Measurements from ENCODE around the gene TCERG1L.

TCERG1L gene

GRCh38 chr10:131146790-131147189 lies 164.7 kb downstream of the TCERG1L start:
- no peak overlapping the region for H2AFZ ChIP-seq (ENCODE audit: low read depth, low read length)
- H3K23ac ChIP-seq (ENCODE audit: low read length in 2 of 2): no peak overlapping the region
- H4K91ac ChIP-seq (ENCODE audit: low read length): no peak overlapping the region
- H2BK12ac ChIP-seq (ENCODE audit: low read length in 2 of 2): no peak overlapping the region
- H3K79me1 ChIP-seq (replicated peaks; ENCODE audit: low read length, poor library complexity, severe bottlenecking): no peaks in the 10 kb centered on the region
- H2BK5ac ChIP-seq (ENCODE audit: low read depth, low read length, poor library complexity, severe bottlenecking): no peak overlapping the region
- no peak overlapping the region for H3K14ac ChIP-seq (ENCODE audit: low read length in 2 of 2)
- no peak overlapping the region for H3K4me3 ChIP-seq (ENCODE audit: insufficient read depth in 1 of 2, low read depth in 1 of 2, low read length in 2 of 2)
- no peak overlapping the region for H2BK120ac ChIP-seq (ENCODE audit: low read depth, low read length)
- no peaks in the 10 kb centered on the region for H3K27me3 ChIP-seq (ENCODE audit: control insufficient read depth in 1 of 2, insufficient read depth in 1 of 2, low read length in 2 of 2)
- no peak overlapping the region for H2BK15ac ChIP-seq (ENCODE audit: low read depth, poor library complexity, severe bottlenecking)
- H3K9ac ChIP-seq (ENCODE audit: low read length): no peak overlapping the region
- H3K4me2 ChIP-seq (ENCODE audit: low read length, poor library complexity, severe bottlenecking): no peak overlapping the region
- H3K9me3 ChIP-seq (ENCODE audit: control insufficient read depth, low read length): peaks cover 5% of the 10 kb centered on the region
- no peak overlapping the region for H3K4ac ChIP-seq (ENCODE audit: low read depth in 1 of 2, low read length in 2 of 2)
- H3K27ac ChIP-seq (ENCODE audit: low read length, poor library complexity, severe bottlenecking): no peak overlapping the region
- 89% methylated on average over 9 of the region's 9 CpGs for WGBS
- H3K36me3 ChIP-seq (ENCODE audit: control insufficient read depth in 1 of 2, insufficient read depth in 2 of 2, low read depth in 1 of 2, low read length in 2 of 2): no peaks in the 10 kb centered on the region
- no peak overlapping the region for H3K18ac ChIP-seq (ENCODE audit: low read depth in 1 of 2, low read length in 2 of 2)
- no peak overlapping the region for H2AK5ac ChIP-seq (ENCODE audit: low read length, severe bottlenecking)
- DNase-seq: no peak
- H3K4me1 ChIP-seq (ENCODE audit: control insufficient read depth, insufficient read depth, low read depth, low read length): no peaks in the 10 kb centered on the region
- no peak overlapping the region for H4K8ac ChIP-seq (ENCODE audit: low read length)

DNA sequence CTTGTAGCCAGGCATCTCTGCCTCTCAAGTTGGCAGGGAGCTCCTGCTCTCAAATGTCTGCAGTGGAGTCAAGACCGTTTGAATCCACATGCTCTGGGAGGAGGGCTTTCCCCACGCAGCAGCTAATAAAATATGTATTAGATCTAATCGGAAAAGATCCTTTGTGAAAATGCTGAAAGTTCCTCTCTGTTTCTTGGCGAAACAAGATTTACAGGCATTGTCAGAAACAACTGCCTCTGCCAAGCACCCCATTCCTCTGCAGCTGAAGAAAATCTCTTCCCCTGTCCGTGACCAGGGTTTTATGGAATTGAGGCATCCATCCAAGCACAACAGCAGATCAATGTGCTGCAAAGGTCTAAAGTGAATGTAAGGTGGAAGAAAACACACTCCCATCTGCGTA lies 165.8 kb downstream of the TCERG1L start:
- Histone ChIP-seq H3K4me2 (ENCODE audit: low read length, poor library complexity, severe bottlenecking) (no peak overlapping the region), H3K36me3 (ENCODE audit: control insufficient read depth in 1 of 2, insufficient read depth in 2 of 2, low read depth in 1 of 2, low read length in 2 of 2) (no peaks in the 10 kb centered on the region), H3K79me1 (replicated peaks; ENCODE audit: low read length, poor library complexity, severe bottlenecking) (no peaks in the 10 kb centered on the region), H4K8ac (ENCODE audit: low read length) (no peak overlapping the region), H3K9me3 (ENCODE audit: control insufficient read depth, low read length) (peaks cover 5% of the 10 kb centered on the region), H3K14ac (ENCODE audit: low read length in 2 of 2) (no peak overlapping the region), H2BK5ac (ENCODE audit: low read depth, low read length, poor library complexity, severe bottlenecking) (no peak overlapping the region), H2AFZ (ENCODE audit: low read depth, low read length) (no peak overlapping the region), H2BK120ac (ENCODE audit: low read depth, low read length) (no peak overlapping the region), H3K4ac (ENCODE audit: low read depth in 1 of 2, low read length in 2 of 2) (no peak overlapping the region), H4K91ac (ENCODE audit: low read length) (no peak overlapping the region), H3K4me3 (ENCODE audit: insufficient read depth in 1 of 2, low read depth in 1 of 2, low read length in 2 of 2) (no peak overlapping the region), H3K9ac (ENCODE audit: low read length) (no peak overlapping the region), H3K27me3 (ENCODE audit: control insufficient read depth in 1 of 2, insufficient read depth in 1 of 2, low read length in 2 of 2) (no peaks in the 10 kb centered on the region), H2BK15ac (ENCODE audit: low read depth, poor library complexity, severe bottlenecking) (no peak overlapping the region), H3K4me1 (ENCODE audit: control insufficient read depth, insufficient read depth, low read depth, low read length) (no peaks in the 10 kb centered on the region), H2AK5ac (ENCODE audit: low read length, severe bottlenecking) (no peak overlapping the region), H3K23ac (ENCODE audit: low read length in 2 of 2) (no peak overlapping the region), H3K27ac (ENCODE audit: low read length, poor library complexity, severe bottlenecking) (no peak overlapping the region), H3K18ac (ENCODE audit: low read depth in 1 of 2, low read length in 2 of 2) (no peak overlapping the region), H2BK12ac (ENCODE audit: low read length in 2 of 2) (no peak overlapping the region)
- WGBS: 75% methylated on average over 6 of the region's 6 CpGs
- no peak for DNase-seq

GRCh38 chr10:131144711-131145375 lies 166.7 kb downstream of the TCERG1L start:
- no peak for DNase-seq
- no peak overlapping the region for H3K14ac ChIP-seq (ENCODE audit: low read length in 2 of 2)
- no peak overlapping the region for H2BK12ac ChIP-seq (ENCODE audit: low read length in 2 of 2)
- H3K9me3 ChIP-seq (ENCODE audit: control insufficient read depth, low read length): peaks cover 5% of the 10 kb centered on the region
- H2BK5ac ChIP-seq (ENCODE audit: low read depth, low read length, poor library complexity, severe bottlenecking): no peak overlapping the region
- no peak overlapping the region for H3K27ac ChIP-seq (ENCODE audit: low read length, poor library complexity, severe bottlenecking)
- no peak overlapping the region for H4K91ac ChIP-seq (ENCODE audit: low read length)
- no peaks in the 10 kb centered on the region for H3K27me3 ChIP-seq (ENCODE audit: control insufficient read depth in 1 of 2, insufficient read depth in 1 of 2, low read length in 2 of 2)
- no peaks in the 10 kb centered on the region for H3K4me1 ChIP-seq (ENCODE audit: control insufficient read depth, insufficient read depth, low read depth, low read length)
- no peak overlapping the region for H2AFZ ChIP-seq (ENCODE audit: low read depth, low read length)
- no peaks in the 10 kb centered on the region for H3K79me1 ChIP-seq (replicated peaks; ENCODE audit: low read length, poor library complexity, severe bottlenecking)
- WGBS: 69% methylated on average over 7 of the region's 9 CpGs
- H2BK15ac ChIP-seq (ENCODE audit: low read depth, poor library complexity, severe bottlenecking): no peak overlapping the region
- no peak overlapping the region for H3K9ac ChIP-seq (ENCODE audit: low read length)
- no peak overlapping the region for H3K4ac ChIP-seq (ENCODE audit: low read depth in 1 of 2, low read length in 2 of 2)
- no peak overlapping the region for H3K4me2 ChIP-seq (ENCODE audit: low read length, poor library complexity, severe bottlenecking)
- H3K23ac ChIP-seq (ENCODE audit: low read length in 2 of 2): no peak overlapping the region
- no peak overlapping the region for H4K8ac ChIP-seq (ENCODE audit: low read length)
- no peaks in the 10 kb centered on the region for H3K36me3 ChIP-seq (ENCODE audit: control insufficient read depth in 1 of 2, insufficient read depth in 2 of 2, low read depth in 1 of 2, low read length in 2 of 2)
- H3K4me3 ChIP-seq (ENCODE audit: insufficient read depth in 1 of 2, low read depth in 1 of 2, low read length in 2 of 2): no peak overlapping the region
- H3K18ac ChIP-seq (ENCODE audit: low read depth in 1 of 2, low read length in 2 of 2): no peak overlapping the region
- H2AK5ac ChIP-seq (ENCODE audit: low read length, severe bottlenecking): no peak overlapping the region
- no peak overlapping the region for H2BK120ac ChIP-seq (ENCODE audit: low read depth, low read length)

- no peak for DNase-seq
- H2AFZ ChIP-seq (ENCODE audit: low read depth, low read length): no peak overlapping the region
- H2BK15ac ChIP-seq (ENCODE audit: low read depth, poor library complexity, severe bottlenecking): no peak overlapping the region
- H2BK120ac ChIP-seq (ENCODE audit: low read depth, low read length): no peak overlapping the region
- no peak overlapping the region for H2AK5ac ChIP-seq (ENCODE audit: low read length, severe bottlenecking)
- no peak overlapping the region for H3K9ac ChIP-seq (ENCODE audit: low read length)
- H3K14ac ChIP-seq (ENCODE audit: low read length in 2 of 2): no peak overlapping the region
- no peak overlapping the region for H4K91ac ChIP-seq (ENCODE audit: low read length)
- no peak overlapping the region for H2BK12ac ChIP-seq (ENCODE audit: low read length in 2 of 2)
- no peak overlapping the region for H3K23ac ChIP-seq (ENCODE audit: low read length in 2 of 2)
- no peak overlapping the region for H3K4me3 ChIP-seq (ENCODE audit: insufficient read depth in 1 of 2, low read depth in 1 of 2, low read length in 2 of 2)
- no peak overlapping the region for H3K4ac ChIP-seq (ENCODE audit: low read depth in 1 of 2, low read length in 2 of 2)
- no peaks in the 10 kb centered on the region for H3K36me3 ChIP-seq (ENCODE audit: control insufficient read depth in 1 of 2, insufficient read depth in 2 of 2, low read depth in 1 of 2, low read length in 2 of 2)
- H3K18ac ChIP-seq (ENCODE audit: low read depth in 1 of 2, low read length in 2 of 2): no peak overlapping the region
- H3K4me1 ChIP-seq (ENCODE audit: control insufficient read depth, insufficient read depth, low read depth, low read length): no peaks in the 10 kb centered on the region
- no peaks in the 10 kb centered on the region for H3K79me1 ChIP-seq (replicated peaks; ENCODE audit: low read length, poor library complexity, severe bottlenecking)
- no peak overlapping the region for H3K4me2 ChIP-seq (ENCODE audit: low read length, poor library complexity, severe bottlenecking)
- H2BK5ac ChIP-seq (ENCODE audit: low read depth, low read length, poor library complexity, severe bottlenecking): no peak overlapping the region
- H4K8ac ChIP-seq (ENCODE audit: low read length): no peak overlapping the region
- H3K9me3 ChIP-seq (ENCODE audit: control insufficient read depth, low read length): peaks cover 5% of the 10 kb centered on the region
- WGBS: 75% methylated on average over 10 of the region's 13 CpGs
- no peaks in the 10 kb centered on the region for H3K27me3 ChIP-seq (ENCODE audit: control insufficient read depth in 1 of 2, insufficient read depth in 1 of 2, low read length in 2 of 2)
- H3K27ac ChIP-seq (ENCODE audit: low read length, poor library complexity, severe bottlenecking): no peak overlapping the region
Observed at GRCh38 chr10:131144196-131144595, 167.3 kb downstream of the TCERG1L start.

Measured in mesenchymal stem cell (in vitro differentiated cells and primary cell).